ENCODE measurements around the gene CRTAC1. TPM values are rescaled to one million over a fixed set of nuclear protein-coding genes. Genes with fewer than 3 reads are reported as not detected.

CRTAC1 gene
- polyA plus RNA-seq, 1 of the 3 experiments (the other 2 are of a cell fraction), result 0.05 TPM

GRCh38 chr10:97865488-97865887 is 164.9 kb downstream of the CRTAC1 start:
- peak; percentile 42; the same call in 1 of the 2 replicates for TF ChIP-seq GATA2 (CRISPR knock-in tag; IDR thresholded peaks at IDR 0.05)
- TF ChIP-seq USF2 (IDR thresholded peaks at IDR 0.05; ENCODE audit: borderline replicate concordance, low read depth, low read length), result no peak
- Histone ChIP-seq H3K9me2 (no peaks in the 10 kb centered on the region), H3K27me3 (ENCODE audit: insufficient read depth) (peaks cover 23% of the 10 kb centered on the region), H3F3A (replicated peaks; ENCODE audit: insufficient read depth) (no peaks in the 10 kb centered on the region), H3K4me1 (ENCODE audit: control insufficient read depth in 1 of 2, insufficient read depth in 2 of 2, low read depth in 1 of 2, low read length in 1 of 2) (peaks cover 0 to 16% of the 10 kb centered on the region in 2 experiments; a peak in 2 of 4 replicates), H3K4me2 (no peak overlapping the region), H3K9me3 (no peaks in the 10 kb centered on the region), H2AFZ (ENCODE audit: low read depth) (no peak overlapping the region), H3K9ac (no peak overlapping the region), H3K4me3 (ENCODE audit: low read depth in 2 of 2, low read length in 1 of 2) (no peak overlapping the region), H3K79me2 (ENCODE audit: insufficient read depth) (no peaks in the 10 kb centered on the region), H3K36me3 (replicated peaks in 1 of 2; ENCODE audit: control insufficient read depth in 1 of 2, insufficient read depth in 2 of 2, low read length in 1 of 2) (no peaks in the 10 kb centered on the region), H4K20me1 (ENCODE audit: insufficient read depth) (no peaks in the 10 kb centered on the region), H3K27ac (ENCODE audit: low read depth in 2 of 2, low read length in 1 of 2) (no peak overlapping the region)
- DNase-seq, result peak; percentile 59
- POLR2A ChIA-PET, result interaction anchor here (0.8 kb wide), 1 partner anchor 15 kb away, joined by 4 read pairs; no protein-coding TSS in a partner anchor
- 69% methylated on average over 12 of the region's 18 CpGs for WGBS (ENCODE audit: low lambda C conversion rate)
- CTCF ChIA-PET, result interaction anchor here (1.4 to 1.6 kb wide), 2 partner anchors 73 to 105 kb away, joined by 3 to 12 read pairs; no protein-coding TSS in a partner anchor

- H3K4me1 ChIP-seq (ENCODE audit: control insufficient read depth in 1 of 2, insufficient read depth in 2 of 2, low read depth in 1 of 2, low read length in 1 of 2), result peaks cover 0 to 7% of the 10 kb centered on the region in 2 experiments; a peak in 2 of 4 replicates
- ChIA-PET CTCF (interaction anchor here (0.7 to 1.6 kb wide), 5 partner anchors 12 to 155 kb away, joined by 3 to 12 read pairs (median 4); partner anchors contain the start of gene SFRP5), POLR2A (interaction anchor here (1.1 kb wide), 1 partner anchor 14 kb away, joined by 3 read pairs; the partner anchor contains the start of gene GOLGA7B)
- peaks cover 16% of the 10 kb centered on the region for H3K27me3 ChIP-seq (ENCODE audit: insufficient read depth)
- no peak overlapping the region for H3K27ac ChIP-seq (ENCODE audit: low read depth in 2 of 2, low read length in 1 of 2)
- H3K9ac ChIP-seq, result no peak overlapping the region
- H3K36me3 ChIP-seq (replicated peaks in 1 of 2; ENCODE audit: control insufficient read depth in 1 of 2, insufficient read depth in 2 of 2, low read length in 1 of 2), result no peaks in the 10 kb centered on the region
- H3K4me3 ChIP-seq (ENCODE audit: low read depth in 2 of 2, low read length in 1 of 2), result no peak overlapping the region
- H3K9me3 ChIP-seq, result no peaks in the 10 kb centered on the region
- no peaks in the 10 kb centered on the region for H3F3A ChIP-seq (replicated peaks; ENCODE audit: insufficient read depth)
- 76% methylated on average over 11 of the region's 11 CpGs for WGBS (ENCODE audit: low lambda C conversion rate)
- TF ChIP-seq NRF1 (IDR thresholded peaks at IDR 0.05; ENCODE audit: low read depth, low read length), result no peak
- no peak overlapping the region for H2AFZ ChIP-seq (ENCODE audit: low read depth)
- H3K9me2 ChIP-seq, result no peaks in the 10 kb centered on the region
- no peak overlapping the region for H3K4me2 ChIP-seq
- H4K20me1 ChIP-seq (ENCODE audit: insufficient read depth), result no peaks in the 10 kb centered on the region
- DNase-seq, result no peak
- no peaks in the 10 kb centered on the region for H3K79me2 ChIP-seq (ENCODE audit: insufficient read depth)
These were observed 166.6 kb downstream of the CRTAC1 start for GRCh38 chr10:97863808-97864207.

GRCh38 chr10:97861924-97862323 is 168.5 kb downstream of the CRTAC1 start:
- CTCF ChIA-PET, result interaction anchor here (1.5 to 3.5 kb wide), 4 partner anchors 8 to 102 kb away, joined by 3 to 29 read pairs (median 4); no protein-coding TSS in a partner anchor
- Histone ChIP-seq H3K4me1 (ENCODE audit: control insufficient read depth in 1 of 2, insufficient read depth in 2 of 2, low read depth in 1 of 2, low read length in 1 of 2) (peaks cover 0 to 6% of the 10 kb centered on the region in 2 experiments; a peak in 1 of 4 replicates), H3K4me2 (no peak overlapping the region), H2AFZ (ENCODE audit: low read depth) (no peak overlapping the region), H3K9ac (no peak overlapping the region), H4K20me1 (ENCODE audit: insufficient read depth) (no peaks in the 10 kb centered on the region), H3K4me3 (ENCODE audit: low read depth in 2 of 2, low read length in 1 of 2) (no peak overlapping the region), H3F3A (replicated peaks; ENCODE audit: insufficient read depth) (no peaks in the 10 kb centered on the region), H3K27me3 (ENCODE audit: insufficient read depth) (peaks cover 16% of the 10 kb centered on the region), H3K9me2 (no peaks in the 10 kb centered on the region), H3K9me3 (no peaks in the 10 kb centered on the region), H3K27ac (ENCODE audit: low read depth in 2 of 2, low read length in 1 of 2) (no peak overlapping the region), H3K79me2 (ENCODE audit: insufficient read depth) (no peaks in the 10 kb centered on the region), H3K36me3 (replicated peaks in 1 of 2; ENCODE audit: control insufficient read depth in 1 of 2, insufficient read depth in 2 of 2, low read length in 1 of 2) (no peaks in the 10 kb centered on the region)
- DNase-seq, result no peak
- WGBS (ENCODE audit: low lambda C conversion rate), result 27% methylated on average over 1 of the region's 1 CpG
- POLR2A ChIA-PET, result interaction anchor here (1.4 kb wide), 1 partner anchor 7 kb away, joined by 5 read pairs; no protein-coding TSS in a partner anchor
- TF ChIP-seq REST (IDR thresholded peaks at IDR 0.05; ENCODE audit: low read depth, low read length) (no peak), SIN3A (IDR thresholded peaks at IDR 0.05; ENCODE audit: borderline replicate concordance, low read depth, low read length) (no peak), GATA2 (CRISPR knock-in tag; IDR thresholded peaks at IDR 0.05) (no peak), ELF1 (IDR thresholded peaks at IDR 0.05) (no peak), TCF12 (IDR thresholded peaks at IDR 0.05) (no peak), NRF1 (IDR thresholded peaks at IDR 0.05; ENCODE audit: low read depth, low read length) (no peak), CTCF (IDR thresholded peaks at IDR 0.05) (no peak), GABPA (IDR thresholded peaks at IDR 0.05; ENCODE audit: low read depth) (no peak), SMC3 (IDR thresholded peaks at IDR 0.05; ENCODE audit: low read depth, low read length) (no peak), USF2 (IDR thresholded peaks at IDR 0.05; ENCODE audit: borderline replicate concordance, low read depth, low read length) (no peak), YY1 (IDR thresholded peaks at IDR 0.05; ENCODE audit: low read depth) (no peak), TEAD4 (IDR thresholded peaks at IDR 0.05; ENCODE audit: borderline replicate concordance, insufficient read depth) (no peak)
